ENCODE data around the gene NSUN6.

NSUN6 gene

DNA sequence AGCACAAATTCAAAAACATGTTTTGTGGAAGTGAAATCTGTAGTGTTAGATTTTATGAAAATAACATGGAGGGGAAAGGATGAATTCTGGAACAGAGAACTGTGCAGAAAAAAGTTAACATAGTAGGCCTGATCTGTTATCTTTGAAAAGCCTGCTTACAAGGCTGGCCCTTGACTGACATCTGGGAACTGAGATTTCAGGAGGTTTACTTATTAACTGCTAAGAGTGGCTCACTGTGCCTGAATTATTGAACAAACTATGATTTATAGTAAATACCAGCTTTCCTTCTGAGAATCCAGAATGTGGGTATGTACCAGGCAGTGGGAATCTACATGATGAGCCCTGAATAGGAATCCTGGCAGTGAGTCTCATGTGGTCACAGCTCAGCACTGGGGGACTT is 30.5 kb downstream of the NSUN6 start:
- no peak for TF ChIP-seq CTCF (IDR thresholded peaks at IDR 0.05; ENCODE audit: low read length, missing control alignments)

GRCh38 chr10:18619016-18619415 is 32.4 kb downstream of the NSUN6 start:
- no peak overlapping the region for H3K4me3 ChIP-seq (replicated peaks; ENCODE audit: low read depth, low read length)
- DNase-seq (ENCODE audit: low read depth), result no peak
- TF ChIP-seq CTCF (IDR thresholded peaks at IDR 0.05; ENCODE audit: low read length, missing control alignments), result no peak

More for the DNA sequence above, 30.5 kb downstream of the NSUN6 start:
- no peak overlapping the region for H3K4me3 ChIP-seq (replicated peaks; ENCODE audit: low read depth, low read length)
- no peak for DNase-seq (ENCODE audit: low read depth)

DNA sequence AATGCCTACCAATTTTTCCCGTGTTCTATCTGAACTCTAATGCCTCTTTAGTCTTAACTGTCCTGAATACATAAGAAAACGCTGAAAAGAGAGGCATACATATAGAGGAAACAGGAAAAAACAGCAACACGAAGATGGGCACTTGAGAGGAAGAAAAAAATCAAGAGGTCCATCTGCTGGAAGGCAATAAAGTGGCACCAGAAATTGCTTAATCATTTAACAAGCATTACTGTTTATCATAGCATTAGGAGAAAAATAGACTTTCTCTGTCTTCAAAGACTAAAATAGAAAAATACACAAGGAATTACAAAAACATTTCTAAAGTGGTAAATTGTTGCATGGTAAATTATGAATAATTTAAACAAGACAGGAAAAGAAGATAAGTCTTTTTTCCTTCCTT is 35.0 kb downstream of the NSUN6 start:
- DNase-seq (ENCODE audit: low read depth), result no peak
- peak; percentile 2 for TF ChIP-seq CTCF (IDR thresholded peaks at IDR 0.05; ENCODE audit: low read length, missing control alignments)

GRCh38 chr10:18615618-18616017 is 35.8 kb downstream of the NSUN6 start:
- H3K4me3 ChIP-seq (replicated peaks; ENCODE audit: low read depth, low read length), result no peak overlapping the region
- no peak for DNase-seq (ENCODE audit: low read depth)
- TF ChIP-seq CTCF (IDR thresholded peaks at IDR 0.05; ENCODE audit: low read length, missing control alignments), result no peak

More for the DNA sequence above, 35.0 kb downstream of the NSUN6 start:
- H3K4me3 ChIP-seq (replicated peaks; ENCODE audit: low read depth, low read length), result no peak overlapping the region

DNA sequence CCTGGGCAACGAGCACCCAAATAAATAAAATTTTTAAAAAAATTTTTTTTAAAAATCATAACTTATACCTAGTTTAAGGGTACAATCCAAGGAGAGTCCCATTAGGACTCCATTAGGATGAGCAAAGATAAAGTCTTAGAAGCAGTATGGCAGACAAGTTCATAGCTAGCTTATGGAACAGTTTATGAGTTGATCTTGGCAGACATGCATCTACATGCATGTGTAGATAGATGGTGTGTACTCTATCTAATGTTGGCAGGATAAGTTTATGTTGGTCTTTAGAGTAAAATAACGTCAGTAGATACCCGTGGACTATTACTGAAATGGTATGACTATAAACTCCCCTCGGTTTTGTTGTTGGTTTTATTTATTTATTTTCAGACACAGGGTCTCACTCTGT is 40.2 kb downstream of the NSUN6 start:
- H3K4me3 ChIP-seq (replicated peaks; ENCODE audit: low read depth, low read length), result no peak overlapping the region
- TF ChIP-seq CTCF (IDR thresholded peaks at IDR 0.05; ENCODE audit: low read length, missing control alignments), result no peak
- no peak for DNase-seq (ENCODE audit: low read depth)

- TF ChIP-seq CTCF (IDR thresholded peaks at IDR 0.05; ENCODE audit: low read length, missing control alignments), result no peak
- H3K4me3 ChIP-seq (replicated peaks; ENCODE audit: low read depth, low read length), result no peak overlapping the region
- peak; percentile 90 for DNase-seq (ENCODE audit: low read depth)
Measured at GRCh38 chr10:18610517-18610916, 40.9 kb downstream of the NSUN6 start.

- no peak overlapping the region for H3K4me3 ChIP-seq (replicated peaks; ENCODE audit: low read depth, low read length)
- no peak for TF ChIP-seq CTCF (IDR thresholded peaks at IDR 0.05; ENCODE audit: low read length, missing control alignments)
- no peak for DNase-seq (ENCODE audit: low read depth)
Measured at GRCh38 chr10:18608596-18608995, 42.8 kb downstream of the NSUN6 start.

Data from fibroblast of pulmonary artery (primary cell).